K562 (cell line): ENCODE data around the gene THAP11. TPM values are rescaled to one million over a fixed set of nuclear protein-coding genes. Genes with fewer than 3 reads are reported as not detected.

Experiments
- CEBPB ChIP-seq: fragments of 450-650 bp; IDR thresholded peaks from 2 replicates; pipeline ENCODE4 v1.6.1; 2016; ENCODE audit warnings: missing genetic modification characterization, missing compliant biosample characterization
- CHD4 ChIP-seq: fragments of 200-600 bp; sonication (generic); IDR thresholded peaks from 3 replicates; pipeline ENCODE4 v1.6.1; 2012; ENCODE audit warnings: low read depth, mild to moderate bottlenecking, mixed read lengths, low read length, inconsistent platforms; ENCODE audit not compliant: insufficient read depth, insufficient replicate concordance, poor library complexity, severe bottlenecking
- DDX20 ChIP-seq: fragments of 450-650 bp; IDR thresholded peaks from 2 replicates; pipeline ENCODE4 v1.6.1; 2016; ENCODE audit warnings: missing genetic modification characterization, low read depth, mild to moderate bottlenecking, missing compliant biosample characterization, moderate library complexity
- DMBX1 ChIP-seq: fragments of 250-450 bp; sonication (Bioruptor Pico); IDR thresholded peaks from 2 replicates; pipeline ENCODE4 v1.8.0; 2022; ENCODE audit warnings: inconsistent platforms, mild to moderate bottlenecking, moderate library complexity, borderline replicate concordance
- E2F5 ChIP-seq: sonication (generic); formaldehyde crosslinking; IDR thresholded peaks from 2 replicates; pipeline ENCODE4 v1.8.0; 2022; ENCODE audit warnings: mild to moderate bottlenecking, missing genetic modification reagents
- GTF2F1 ChIP-seq: IDR thresholded peaks from 2 replicates; pipeline ENCODE4 v1.6.1; 2011; ENCODE audit warnings: low read depth, low read length, improper control_type of control experiment
- HNRNPK ChIP-seq: fragments of 200-400 bp; formaldehyde crosslinking; IDR thresholded peaks from one replicate; pipeline ENCODE4 v1.6.1; 2018; ENCODE audit warnings: mild to moderate bottlenecking, low read depth, low read length; ENCODE audit not compliant: poor library complexity, severe bottlenecking
- MED1 ChIP-seq: sonication (generic); formaldehyde crosslinking; IDR thresholded peaks from 2 replicates; pipeline ENCODE4 v1.8.1; 2023; ENCODE audit warnings: missing genetic modification reagents, borderline replicate concordance
- NONO ChIP-seq, 2 experiments: fragments of 200-400 bp in 1 of 2; fragments of 450-650 bp in 1 of 2; formaldehyde crosslinking in 1 of 2; IDR thresholded peaks; 2 replicates each; pipeline ENCODE4 v1.6.1; 2017; ENCODE audit warnings: low read depth in 2 of 2, mild to moderate bottlenecking in 2 of 2, moderate library complexity in 2 of 2, low read length in 1 of 2
- POLR2AphosphoS5 ChIP-seq: IDR thresholded peaks from 2 replicates; pipeline ENCODE4 v1.6.1; 2011; ENCODE audit warnings: mild to moderate bottlenecking, low read depth, low read length, moderate library complexity; ENCODE audit not compliant: control insufficient read depth, insufficient read depth
- PPARD ChIP-seq: fragments of 250-450 bp; sonication (Bioruptor Pico); IDR thresholded peaks from 2 replicates; pipeline ENCODE4 v1.8.0; 2022; ENCODE audit warnings: inconsistent platforms, mild to moderate bottlenecking, moderate library complexity
- RBM15 ChIP-seq: fragments of 200-400 bp; formaldehyde crosslinking; IDR thresholded peaks from 2 replicates; pipeline ENCODE4 v1.6.1; 2018; ENCODE audit warnings: mild to moderate bottlenecking, low read length, moderate library complexity; ENCODE audit not compliant: insufficient read depth
- RFX5 ChIP-seq: IDR thresholded peaks from 2 replicates; pipeline ENCODE4 v1.6.1; 2011; ENCODE audit warnings: low read depth, mild to moderate bottlenecking, improper control_type of control experiment, low read length
- SRSF3 ChIP-seq: fragments of 200-400 bp; formaldehyde crosslinking; IDR thresholded peaks from 2 replicates; pipeline ENCODE4 v1.6.1; 2016; ENCODE audit warnings: mild to moderate bottlenecking, low read length, moderate library complexity; ENCODE audit not compliant: insufficient read depth
- ZNF175 ChIP-seq: fragments of 200-800 bp; sonication (Bioruptor generic); IDR thresholded peaks from 2 replicates; pipeline ENCODE4 v1.6.1; 2016; ENCODE audit warnings: low read depth, mild to moderate bottlenecking, missing genetic modification characterization, missing compliant biosample characterization
- ZNF280B ChIP-seq: fragments of 250-450 bp; sonication (Bioruptor Pico); IDR thresholded peaks from 2 replicates; pipeline ENCODE4 v1.5.1; 2021; ENCODE audit warnings: mild to moderate bottlenecking
- polyA plus RNA-seq, 8 experiments: library from polyadenylated mRNA; depleted of rRNA in 4 of 8; stranded (reverse) in 5 of 8; unstranded in 3 of 8; fragments of >200 nt; fragmentation: Nextera tagmentation in 2 of 8; fragmentation: Illumina TruSeq in 1 of 8; extraction: Ambion mirVana in 2 of 8; extraction: Trizol in 1 of 8; gene quantifications; 2 replicates each; pipeline versions ENCODE4 v1.2.1 to v1.2.3, GENCODE V29; 2011 to 2014; ENCODE audit warnings: inconsistent platforms in 1 of 8, missing spikeins in 1 of 8
- total RNA-seq, 7 experiments: library from RNA; depleted of rRNA in 6 of 7; stranded (reverse); fragments of >200 nt in 6 of 7; fragmentation: Illumina TruSeq in 2 of 7; extraction: Trizol in 2 of 7; gene quantifications; 2 replicates each; pipeline versions ENCODE4 v1.2.1 to v1.2.3, GENCODE V29; 2011 to 2021; ENCODE audit warnings: low replicate concordance in 1 of 7
- TF ChIP-seq, protein P1 (sequence below): fragments of 250-450 bp; sonication (Bioruptor Pico); IDR thresholded peaks from 2 replicates; pipeline ENCODE4 v1.8.0; 2022; ENCODE audit warnings: inconsistent platforms
- TF ChIP-seq, protein P2 (sequence below), 2 experiments: IDR thresholded peaks in 1 of 2; conservative IDR thresholded peaks in 1 of 2; 2 replicates each; pipeline ENCODE4 v1.6.1; 2016; ENCODE audit warnings: low read depth in 2 of 2, mild to moderate bottlenecking in 1 of 2, missing compliant biosample characterization in 1 of 2, missing genetic modification characterization in 1 of 2, moderate library complexity in 1 of 2

The THAP11 gene
- total and polyA plus RNA-seq, 9 of the 15 experiments (the other 6 are each of a cell fraction or from before 2014, with no cell fraction given): 2.4 to 31.6 (median 21.4) TPM

DNA sequence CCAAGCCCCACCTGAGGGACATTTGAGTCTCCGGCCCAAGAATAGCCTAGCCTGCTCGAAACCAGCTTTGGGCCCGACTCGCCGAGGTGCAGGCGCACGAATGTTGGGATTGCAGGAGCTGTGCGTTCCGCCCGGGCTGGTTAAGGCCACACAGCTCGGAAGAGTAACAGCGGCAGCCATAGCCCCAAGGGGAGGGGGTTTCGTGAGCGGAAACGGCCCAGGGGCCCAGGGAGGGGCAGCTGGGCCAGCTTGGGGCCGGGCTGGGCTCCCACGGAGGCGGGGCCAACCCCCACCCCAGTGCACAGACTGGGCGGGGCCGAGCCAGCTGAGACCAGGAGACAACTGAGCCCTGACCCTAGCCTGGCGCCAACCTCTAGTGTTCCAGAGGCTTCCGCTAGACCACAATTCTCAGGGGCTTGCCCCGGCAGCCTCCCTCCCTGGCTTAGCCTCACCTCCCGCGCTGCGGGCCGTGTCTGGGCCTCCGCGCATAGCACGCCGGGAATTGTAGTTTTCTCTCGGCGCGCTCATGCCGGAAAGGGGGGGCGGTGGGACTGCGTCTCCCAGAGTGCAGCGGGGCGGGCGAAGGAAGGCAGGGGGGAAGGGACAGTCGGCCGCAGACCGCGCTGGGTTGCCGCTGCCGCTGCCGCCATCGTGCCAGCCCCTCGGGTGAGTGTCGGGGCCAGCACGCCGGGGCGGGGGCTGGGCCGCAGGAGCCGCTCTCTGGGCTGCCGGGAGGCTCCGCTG, 4.4 kb downstream of the THAP11 start, which contains the start of gene NUTF2 (continued):
- TF ChIP-seq CHD4: peak; percentile 50
- TF ChIP-seq E2F5 (CRISPR knock-in tag): no peak
- TF ChIP-seq, protein P1, sequence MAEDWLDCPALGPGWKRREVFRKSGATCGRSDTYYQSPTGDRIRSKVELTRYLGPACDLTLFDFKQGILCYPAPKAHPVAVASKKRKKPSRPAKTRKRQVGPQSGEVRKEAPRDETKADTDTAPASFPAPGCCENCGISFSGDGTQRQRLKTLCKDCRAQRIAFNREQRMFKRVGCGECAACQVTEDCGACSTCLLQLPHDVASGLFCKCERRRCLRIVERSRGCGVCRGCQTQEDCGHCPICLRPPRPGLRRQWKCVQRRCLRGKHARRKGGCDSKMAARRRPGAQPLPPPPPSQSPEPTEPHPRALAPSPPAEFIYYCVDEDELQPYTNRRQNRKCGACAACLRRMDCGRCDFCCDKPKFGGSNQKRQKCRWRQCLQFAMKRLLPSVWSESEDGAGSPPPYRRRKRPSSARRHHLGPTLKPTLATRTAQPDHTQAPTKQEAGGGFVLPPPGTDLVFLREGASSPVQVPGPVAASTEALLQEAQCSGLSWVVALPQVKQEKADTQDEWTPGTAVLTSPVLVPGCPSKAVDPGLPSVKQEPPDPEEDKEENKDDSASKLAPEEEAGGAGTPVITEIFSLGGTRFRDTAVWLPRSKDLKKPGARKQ (CRISPR knock-in tag): no peak
- peak; percentile 78; the same call in 1 of the 2 replicates for TF ChIP-seq ZNF175 (CRISPR knock-in tag)
- no peak for TF ChIP-seq CEBPB (tag)
- peak; percentile 45 for TF ChIP-seq HNRNPK
- no peak for TF ChIP-seq RBM15
- peak; percentile 55; the same call in 1 of the 2 replicates for TF ChIP-seq DMBX1 (CRISPR knock-in tag)
- peak in 1 of 2 experiments; percentile 77; a peak in 3 of 4 replicates for TF ChIP-seq NONO (IDR thresholded peaks at IDR 0.05; ENCODE audit: low read depth in 2 of 2, low read length in 1 of 2)
- TF ChIP-seq ZNF280B (CRISPR knock-in tag): no peak
- TF ChIP-seq PPARD (CRISPR knock-in tag): no peak
- TF ChIP-seq MED1 (CRISPR knock-in tag): no peak
- TF ChIP-seq GTF2F1: no peak
- no peak for TF ChIP-seq RFX5
- TF ChIP-seq, protein P2, sequence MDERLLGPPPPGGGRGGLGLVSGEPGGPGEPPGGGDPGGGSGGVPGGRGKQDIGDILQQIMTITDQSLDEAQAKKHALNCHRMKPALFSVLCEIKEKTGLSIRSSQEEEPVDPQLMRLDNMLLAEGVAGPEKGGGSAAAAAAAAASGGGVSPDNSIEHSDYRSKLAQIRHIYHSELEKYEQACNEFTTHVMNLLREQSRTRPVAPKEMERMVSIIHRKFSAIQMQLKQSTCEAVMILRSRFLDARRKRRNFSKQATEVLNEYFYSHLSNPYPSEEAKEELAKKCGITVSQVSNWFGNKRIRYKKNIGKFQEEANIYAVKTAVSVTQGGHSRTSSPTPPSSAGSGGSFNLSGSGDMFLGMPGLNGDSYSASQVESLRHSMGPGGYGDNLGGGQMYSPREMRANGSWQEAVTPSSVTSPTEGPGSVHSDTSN (CRISPR knock-in tag; IDR thresholded peaks at IDR 0.05; ENCODE audit: low read depth): no peak
- TF ChIP-seq, protein P2 (tag; conservative IDR thresholded peaks at IDR 0.05; ENCODE audit: low read depth): no peak
- TF ChIP-seq POLR2AphosphoS5: peak; percentile 43; the same call in 1 of the 2 replicates
- TF ChIP-seq DDX20: no peak
- TF ChIP-seq SRSF3: no peak
